ENCODE data around the gene SLC6A11. TPM values are rescaled to one million over a fixed set of nuclear protein-coding genes. Genes with fewer than 3 reads are reported as not detected.

SLC6A11 gene
- total and polyA plus RNA-seq, 2 donors (not counting 3 experiments of a cell fraction or from before 2014, with no cell fraction given), result not detected

GRCh38 chr3:10833855-10834414, 17.9 kb downstream of the SLC6A11 start:
- no peak overlapping the region for H3K4me2 ChIP-seq (ENCODE audit: insufficient read depth, low read length)
- H2AFZ ChIP-seq (ENCODE audit: low read depth, low read length), result no peak overlapping the region
- H3K27me3 ChIP-seq (ENCODE audit: control insufficient read depth in 2 of 2, insufficient read depth in 2 of 2, low read length in 2 of 2), result no peaks in the 10 kb centered on the region
- H3K9me3 ChIP-seq (replicated peaks; ENCODE audit: control insufficient read depth, insufficient read depth, low read length), result no peaks in the 10 kb centered on the region
- no peaks in the 10 kb centered on the region for H4K20me1 ChIP-seq (replicated peaks; ENCODE audit: control insufficient read depth, extremely low read depth, insufficient read depth, low read length)
- no peaks in the 10 kb centered on the region for H3K4me1 ChIP-seq (ENCODE audit: control insufficient read depth, extremely low read depth, insufficient read depth, low read length)
- no peak overlapping the region for H3K9ac ChIP-seq (replicated peaks; ENCODE audit: extremely low read depth, insufficient read depth, low read length)
- dilution Hi-C loops (cut with MboI; ENCODE audit: extremely low pct_ligation_motif_present, low sequenced_read_pairs) (no loop called here), intact Hi-C loops (cut with micrococcal nuclease) (no loop called here)
- DNase-seq (ENCODE audit: low read depth, low spot score), result no peak
- no peak for TF ChIP-seq FOS (IDR thresholded peaks at IDR 0.05; ENCODE audit: borderline replicate concordance, insufficient read depth, low read length)
- no peak for TF ChIP-seq EZH2 (IDR thresholded peaks at IDR 0.05; ENCODE audit: borderline replicate concordance, low read depth, low read length, severe bottlenecking)
- TF ChIP-seq GATA2 (IDR thresholded peaks at IDR 0.05; ENCODE audit: insufficient read depth, insufficient read length, low read depth, low read length), result no peak
- no peak for TF ChIP-seq POLR2A (IDR thresholded peaks at IDR 0.05; ENCODE audit: low read depth, low read length)
- TF ChIP-seq MYC (IDR thresholded peaks at IDR 0.05; ENCODE audit: low read depth, low read length), result no peak
- no peak for TF ChIP-seq CTCF (IDR thresholded peaks at IDR 0.05; ENCODE audit: extremely low read depth in 1 of 2, insufficient read depth in 1 of 2, low read depth in 1 of 2, low read length in 2 of 2)
- no peak for TF ChIP-seq JUN (IDR thresholded peaks at IDR 0.05; ENCODE audit: borderline replicate concordance, insufficient read depth, insufficient read length, low read depth)
- no peak for TF ChIP-seq MAX (IDR thresholded peaks at IDR 0.05; ENCODE audit: insufficient read depth, insufficient read length)
- TF ChIP-seq POLR2AphosphoS5 (IDR thresholded peaks at IDR 0.05; ENCODE audit: insufficient read depth, low read depth, low read length), result no peak
- FAIRE-seq, result no peak
- H3K4me3 ChIP-seq (replicated peaks in 1 of 3; ENCODE audit: insufficient read depth in 1 of 3, low read depth in 1 of 3, low read length in 3 of 3), result no peak overlapping the region
- no TSS peak for BruUV-seq (replicated peaks)
- H3K36me3 ChIP-seq (ENCODE audit: control insufficient read depth in 2 of 2, extremely low read depth in 1 of 2, insufficient read depth in 2 of 2, low read length in 2 of 2), result no peaks in the 10 kb centered on the region
- no peaks in the 10 kb centered on the region for H3K79me2 ChIP-seq (ENCODE audit: control insufficient read depth, insufficient read depth, low read length)
- ChIA-PET POLR2A (interaction anchor here (0.7 kb wide), 1 partner anchor 16 kb away, joined by 3 read pairs; no protein-coding TSS in a partner anchor), CTCF (no interaction called here)
- H3K9me1 ChIP-seq (replicated peaks; ENCODE audit: control insufficient read depth, extremely low read depth, insufficient read depth, low read length), result no peaks in the 10 kb centered on the region
- H3K27ac ChIP-seq (ENCODE audit: insufficient read depth, low read depth, low read length), result no peak overlapping the region
